GM21528 (cell line): ENCODE data around the gene IGSF9B.

Source experiments
- ATAC-seq: cut with Tn5 transposase; IDR thresholded peaks from one replicate; pipeline ENCODE4 v1.9.1; 2021; ENCODE audit warnings: mild to moderate bottlenecking, moderate library complexity; ENCODE audit not compliant: unreplicated experiment, low FRiP score

IGSF9B gene

GRCh38 chr11:133955945-133956421 lies 785 bp downstream of the IGSF9B start:
- ATAC-seq, result no peak

- no peak for ATAC-seq
Measured at GRCh38 chr11:133955081-133955891, 1.5 kb downstream of the IGSF9B start.

GRCh38 chr11:133953999-133954398 lies 2.8 kb downstream of the IGSF9B start:
- ATAC-seq, result no peak

- ATAC-seq, result no peak
Measured at GRCh38 chr11:133953547-133953946, 3.2 kb downstream of the IGSF9B start.

- no peak for ATAC-seq
Measured at GRCh38 chr11:133952199-133953190, 4.3 kb downstream of the IGSF9B start.

- no peak for ATAC-seq
Measured at GRCh38 chr11:133951327-133952198, 5.2 kb downstream of the IGSF9B start.

GRCh38 chr11:133950874-133951326 lies 5.9 kb downstream of the IGSF9B start:
- no peak for ATAC-seq

- no peak for ATAC-seq
Measured at GRCh38 chr11:133950421-133950820, 6.3 kb downstream of the IGSF9B start.

GRCh38 chr11:133949129-133949528 lies 7.6 kb downstream of the IGSF9B start:
- ATAC-seq, result no peak

- no peak for ATAC-seq
Measured at GRCh38 chr11:133948711-133949110, 8.1 kb downstream of the IGSF9B start.

GRCh38 chr11:133947321-133947756 lies 9.4 kb downstream of the IGSF9B start:
- ATAC-seq, result peak; percentile 51

- ATAC-seq, result no peak
Measured at GRCh38 chr11:133946541-133947318, 10.0 kb downstream of the IGSF9B start.

GRCh38 chr11:133946051-133946450 lies 10.7 kb downstream of the IGSF9B start:
- no peak for ATAC-seq

GRCh38 chr11:133945087-133945974 lies 11.4 kb downstream of the IGSF9B start:
- ATAC-seq, result no peak

GRCh38 chr11:133943950-133944698 lies 12.6 kb downstream of the IGSF9B start:
- ATAC-seq, result no peak

- ATAC-seq, result no peak
Measured at GRCh38 chr11:133942577-133942976, 14.2 kb downstream of the IGSF9B start.

GRCh38 chr11:133941546-133941945 lies 15.2 kb downstream of the IGSF9B start:
- ATAC-seq, result no peak

- no peak for ATAC-seq
Measured at GRCh38 chr11:133940034-133940433, 16.7 kb downstream of the IGSF9B start.
